A204.1 (cell line): Measurements from ENCODE around the gene SLC25A22.

Experiments
- FAIRE-seq: peaks from 2 replicates; lab custom pipeline; 2012; peaks lifted over from hg19 to GRCh38; lab: Jason Lieb, UNC

SLC25A22 gene

GRCh38 chr11:798093-798713 is at the start of gene SLC25A22:
SLC25A22 (minus strand) TSS chr11:798281; CDS start chr11:795006, 3,275 bp downstream.
- no peak for FAIRE-seq

- FAIRE-seq = no peak
These were observed 49.8 kb upstream of the SLC25A22 start for GRCh38 chr11:847876-848275.

GRCh38 chr11:846496-847098 is 48.5 kb upstream of the SLC25A22 start:
- FAIRE-seq = no peak

GRCh38 chr11:845872-846495 is 47.9 kb upstream of the SLC25A22 start:
- no peak for FAIRE-seq

GRCh38 chr11:844693-845644 is 46.9 kb upstream of the SLC25A22 start:
- FAIRE-seq = peak; percentile 73

GRCh38 chr11:843818-844692 is 46.0 kb upstream of the SLC25A22 start:
- peak; percentile 64 for FAIRE-seq

- no peak for FAIRE-seq
These were observed 45.1 kb upstream of the SLC25A22 start for GRCh38 chr11:843086-843734.

- FAIRE-seq = no peak
These were observed 44.4 kb upstream of the SLC25A22 start, which contains the start of the genes POLR2L and TSPAN4 for GRCh38 chr11:842370-843002. POLR2L (minus strand) TSS chr11:842529; CDS start chr11:842508, 21 bp downstream. TSPAN4 (plus strand) TSS chr11:842852; CDS start chr11:850305, 7,453 bp downstream.

- FAIRE-seq = no peak
These were observed 43.9 kb upstream of the SLC25A22 start for GRCh38 chr11:841981-842369.

- no peak for FAIRE-seq
These were observed 42.0 kb upstream of the SLC25A22 start for GRCh38 chr11:839875-840617.

- no peak for FAIRE-seq
These were observed 41.2 kb upstream of the SLC25A22 start for GRCh38 chr11:839280-839623.

- no peak for FAIRE-seq
These were observed 40.6 kb upstream of the SLC25A22 start for GRCh38 chr11:838441-839279.

GRCh38 chr11:837990-838307 is 39.9 kb upstream of the SLC25A22 start:
- FAIRE-seq = no peak

- FAIRE-seq = no peak
These were observed 39.3 kb upstream of the SLC25A22 start for GRCh38 chr11:837189-837989.

- FAIRE-seq = no peak
These were observed 38.6 kb upstream of the SLC25A22 start for GRCh38 chr11:836700-837099.

- no peak for FAIRE-seq
These were observed 38.2 kb upstream of the SLC25A22 start for GRCh38 chr11:836274-836673.

- FAIRE-seq = no peak
These were observed 36.6 kb upstream of the SLC25A22 start for GRCh38 chr11:834371-835316.
